ENCODE results near the gene HDAC4.

HDAC4 gene

DNA sequence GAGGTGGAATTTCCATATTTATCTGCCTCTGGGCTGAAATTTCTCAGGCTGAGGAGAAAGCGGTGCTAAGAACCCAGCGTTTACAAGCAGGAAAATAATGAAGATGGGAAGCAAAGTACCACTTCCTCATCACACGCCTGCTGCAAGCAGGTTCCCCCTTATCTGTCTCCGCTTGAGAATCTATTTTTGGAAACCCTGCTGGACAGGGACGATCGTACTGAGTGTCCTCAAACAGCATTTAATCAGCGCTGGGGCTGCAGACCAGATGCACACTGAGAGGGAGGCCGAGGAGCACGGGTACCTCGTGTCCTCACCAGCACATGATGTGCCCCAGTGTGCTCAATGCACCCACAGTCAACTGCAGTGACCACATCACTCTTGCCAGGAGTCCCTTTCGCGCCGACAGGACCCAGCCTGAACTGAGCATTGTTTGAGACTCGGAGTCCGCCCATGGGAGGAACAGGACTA, 160.4 kb downstream of the HDAC4 start:
- H3K79me2 ChIP-seq (ENCODE audit: insufficient read depth, low read length), result no peaks in the 10 kb centered on the region
- no peaks in the 10 kb centered on the region for H3K9me2 ChIP-seq (replicated peaks; ENCODE audit: insufficient read depth, low read length)
- no peak overlapping the region for H3K27ac ChIP-seq (ENCODE audit: low read depth, low read length)
- no peak overlapping the region for H3K9ac ChIP-seq (ENCODE audit: low read length)
- no peaks in the 10 kb centered on the region for H3K9me3 ChIP-seq (ENCODE audit: insufficient read depth, low read length)
- H3F3A ChIP-seq (ENCODE audit: insufficient read depth), result no peaks in the 10 kb centered on the region
- no peak overlapping the region for H2AFZ ChIP-seq (ENCODE audit: low read depth, low read length, severe bottlenecking)
- no peaks in the 10 kb centered on the region for H3K36me3 ChIP-seq (ENCODE audit: low read length)
- H3K27me3 ChIP-seq (ENCODE audit: low read length), result no peaks in the 10 kb centered on the region
- no peak for TF ChIP-seq EZH2phosphoT487 (conservative IDR thresholded peaks at IDR 0.05; ENCODE audit: low read length)
- TF ChIP-seq, protein P1, sequence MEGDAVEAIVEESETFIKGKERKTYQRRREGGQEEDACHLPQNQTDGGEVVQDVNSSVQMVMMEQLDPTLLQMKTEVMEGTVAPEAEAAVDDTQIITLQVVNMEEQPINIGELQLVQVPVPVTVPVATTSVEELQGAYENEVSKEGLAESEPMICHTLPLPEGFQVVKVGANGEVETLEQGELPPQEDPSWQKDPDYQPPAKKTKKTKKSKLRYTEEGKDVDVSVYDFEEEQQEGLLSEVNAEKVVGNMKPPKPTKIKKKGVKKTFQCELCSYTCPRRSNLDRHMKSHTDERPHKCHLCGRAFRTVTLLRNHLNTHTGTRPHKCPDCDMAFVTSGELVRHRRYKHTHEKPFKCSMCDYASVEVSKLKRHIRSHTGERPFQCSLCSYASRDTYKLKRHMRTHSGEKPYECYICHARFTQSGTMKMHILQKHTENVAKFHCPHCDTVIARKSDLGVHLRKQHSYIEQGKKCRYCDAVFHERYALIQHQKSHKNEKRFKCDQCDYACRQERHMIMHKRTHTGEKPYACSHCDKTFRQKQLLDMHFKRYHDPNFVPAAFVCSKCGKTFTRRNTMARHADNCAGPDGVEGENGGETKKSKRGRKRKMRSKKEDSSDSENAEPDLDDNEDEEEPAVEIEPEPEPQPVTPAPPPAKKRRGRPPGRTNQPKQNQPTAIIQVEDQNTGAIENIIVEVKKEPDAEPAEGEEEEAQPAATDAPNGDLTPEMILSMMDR (IDR thresholded peaks at IDR 0.05; ENCODE audit: insufficient read depth, low read length, poor library complexity, severe bottlenecking), result no peak
- no peaks in the 10 kb centered on the region for H4K20me1 ChIP-seq (ENCODE audit: low read depth, low read length)
- no peak overlapping the region for H3K4me3 ChIP-seq (ENCODE audit: insufficient read depth, low read length, poor library complexity, severe bottlenecking)
- H3K4me2 ChIP-seq (ENCODE audit: low read depth, low read length, poor library complexity, severe bottlenecking), result no peak overlapping the region

DNA sequence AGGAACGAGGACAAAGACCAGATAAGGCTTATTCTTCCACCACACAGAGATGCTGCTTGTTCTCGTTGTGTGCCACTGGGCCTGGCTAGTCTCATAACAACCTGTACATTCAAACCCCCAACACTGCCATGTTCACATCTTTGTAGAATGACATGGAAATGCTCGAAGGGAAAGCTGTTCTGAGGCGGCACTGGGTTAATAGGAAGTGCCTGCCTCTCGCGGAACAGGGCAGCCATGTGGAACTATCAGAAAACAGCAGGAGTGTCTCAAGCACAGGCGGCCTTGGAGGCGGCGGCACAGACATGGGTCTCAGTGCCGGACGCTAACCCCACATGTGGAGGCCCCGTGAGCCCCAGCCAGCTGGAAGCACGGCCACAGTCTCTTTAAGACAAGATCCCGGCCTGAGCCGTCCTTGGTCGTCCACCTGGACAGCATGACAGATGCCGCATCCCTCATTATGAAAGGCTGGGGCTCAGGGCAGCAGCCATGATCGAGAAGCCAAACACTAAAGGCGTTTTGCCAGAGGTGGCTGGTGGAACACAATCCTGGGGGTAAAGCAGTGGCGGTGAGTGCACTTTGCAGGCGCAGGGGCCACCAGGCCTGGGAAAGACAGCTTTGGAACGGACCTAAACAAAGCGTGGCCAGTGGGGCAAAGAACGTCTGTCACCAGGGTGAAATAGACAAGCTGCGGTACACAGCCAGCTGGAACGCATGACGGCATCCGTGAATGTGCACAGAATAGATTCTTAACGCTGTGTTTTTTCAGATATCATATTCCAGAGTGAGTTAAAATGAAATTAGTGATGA, 161.0 kb downstream of the HDAC4 start:
- Histone ChIP-seq H3K27ac (ENCODE audit: low read depth, low read length) (no peak overlapping the region), H3F3A (ENCODE audit: insufficient read depth) (no peaks in the 10 kb centered on the region), H3K36me3 (ENCODE audit: low read length) (no peaks in the 10 kb centered on the region), H3K4me2 (ENCODE audit: low read depth, low read length, poor library complexity, severe bottlenecking) (no peak overlapping the region), H2AFZ (ENCODE audit: low read depth, low read length, severe bottlenecking) (no peak overlapping the region), H3K79me2 (ENCODE audit: insufficient read depth, low read length) (no peaks in the 10 kb centered on the region), H3K9me2 (replicated peaks; ENCODE audit: insufficient read depth, low read length) (no peaks in the 10 kb centered on the region), H3K9me3 (ENCODE audit: insufficient read depth, low read length) (no peaks in the 10 kb centered on the region), H3K27me3 (ENCODE audit: low read length) (no peaks in the 10 kb centered on the region), H3K4me3 (ENCODE audit: insufficient read depth, low read length, poor library complexity, severe bottlenecking) (no peak overlapping the region), H4K20me1 (ENCODE audit: low read depth, low read length) (no peaks in the 10 kb centered on the region), H3K9ac (ENCODE audit: low read length) (no peak overlapping the region)
- TF ChIP-seq EZH2phosphoT487 (conservative IDR thresholded peaks at IDR 0.05; ENCODE audit: low read length), result no peak
- TF ChIP-seq, protein P1 (IDR thresholded peaks at IDR 0.05; ENCODE audit: insufficient read depth, low read length, poor library complexity, severe bottlenecking), result no peak

DNA sequence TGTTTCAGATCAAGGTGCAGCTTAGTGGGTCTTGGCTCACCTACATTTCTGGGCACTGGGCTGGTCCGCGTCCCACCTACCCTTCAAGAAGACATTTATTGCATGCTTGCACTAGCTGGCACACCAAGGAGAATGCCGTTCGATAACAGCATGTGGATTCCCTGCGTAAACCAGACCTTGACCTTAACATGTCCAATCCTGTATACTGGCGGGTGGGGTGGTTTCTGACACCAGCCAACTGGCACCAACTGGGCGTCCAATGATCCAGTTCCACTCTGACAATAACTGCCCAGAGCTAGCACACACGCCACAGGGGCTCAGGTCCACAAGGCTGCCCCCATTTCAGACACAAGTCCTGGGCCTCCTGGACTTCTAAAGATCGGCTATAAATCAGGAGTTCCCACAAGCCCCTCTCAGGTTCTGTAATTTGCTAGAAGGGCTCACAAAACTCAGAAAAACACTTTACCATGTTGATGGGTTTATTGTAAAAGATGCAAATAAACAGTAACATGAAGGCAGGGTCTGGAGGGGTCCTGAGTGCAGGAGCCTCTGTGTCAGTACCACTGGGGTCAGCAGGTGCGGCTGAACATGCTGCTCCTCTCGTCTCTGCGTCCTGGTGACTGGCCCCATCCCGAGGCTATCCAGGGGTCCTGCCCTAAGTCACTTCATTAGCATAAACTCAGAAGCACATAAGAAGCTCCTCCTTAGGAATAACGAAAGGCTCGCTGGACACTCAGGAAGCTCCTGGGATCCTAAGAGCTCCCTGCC, 161.8 kb downstream of the HDAC4 start:
- H2AFZ ChIP-seq (ENCODE audit: low read depth, low read length, severe bottlenecking), result no peak overlapping the region
- H3K36me3 ChIP-seq (ENCODE audit: low read length), result no peaks in the 10 kb centered on the region
- no peak overlapping the region for H3K4me2 ChIP-seq (ENCODE audit: low read depth, low read length, poor library complexity, severe bottlenecking)
- H3F3A ChIP-seq (ENCODE audit: insufficient read depth), result no peaks in the 10 kb centered on the region
- H3K9me2 ChIP-seq (replicated peaks; ENCODE audit: insufficient read depth, low read length), result no peaks in the 10 kb centered on the region
- no peak overlapping the region for H3K4me3 ChIP-seq (ENCODE audit: insufficient read depth, low read length, poor library complexity, severe bottlenecking)
- H3K9me3 ChIP-seq (ENCODE audit: insufficient read depth, low read length), result no peaks in the 10 kb centered on the region
- H3K27ac ChIP-seq (ENCODE audit: low read depth, low read length), result no peak overlapping the region
- no peaks in the 10 kb centered on the region for H3K79me2 ChIP-seq (ENCODE audit: insufficient read depth, low read length)
- no peaks in the 10 kb centered on the region for H3K27me3 ChIP-seq (ENCODE audit: low read length)
- TF ChIP-seq, protein P1 (IDR thresholded peaks at IDR 0.05; ENCODE audit: insufficient read depth, low read length, poor library complexity, severe bottlenecking), result no peak
- TF ChIP-seq EZH2phosphoT487 (conservative IDR thresholded peaks at IDR 0.05; ENCODE audit: low read length), result no peak
- 0 out of 2 replicates have a peak, but pooled peaks cover 2% of the 10 kb centered on the region for H4K20me1 ChIP-seq (ENCODE audit: low read depth, low read length)
- H3K9ac ChIP-seq (ENCODE audit: low read length), result no peak overlapping the region
